GM21360 (cell line): ENCODE data around the gene CELF3.
"Not testable (repeated sequence)": the region's sequence is repeated elsewhere in the genome, so short reads cannot be mapped to it uniquely, and the experiment has no call there.

Experiments used
- ATAC-seq: cut with Tn5 transposase; IDR thresholded peaks from one replicate; pipeline ENCODE4 v1.9.1; 2021; ENCODE audit warnings: mild to moderate bottlenecking, moderate library complexity; ENCODE audit not compliant: unreplicated experiment

The CELF3 gene

GRCh38 chr1:151704246-151704645, 12.4 kb downstream of the CELF3 start:
- ATAC-seq = no peak

DNA sequence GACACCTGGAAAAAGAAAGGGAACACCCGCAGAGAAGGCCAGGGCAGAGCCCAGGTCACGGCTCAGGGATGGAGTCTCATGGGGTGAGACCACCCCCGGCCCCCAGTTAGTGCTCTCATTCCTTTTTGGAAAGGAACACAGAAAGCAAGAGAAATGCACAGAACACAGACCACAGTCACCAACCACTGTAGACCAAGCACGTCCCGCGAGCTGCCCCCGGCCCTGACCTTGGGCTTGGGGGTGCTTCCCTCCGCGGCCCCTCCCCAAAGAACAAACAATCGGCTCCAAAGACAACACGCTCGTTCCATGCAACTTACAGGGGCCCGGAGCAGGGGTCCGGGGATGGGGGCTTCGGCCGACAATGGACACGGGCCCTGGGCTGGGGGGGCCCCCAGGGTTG, 12.8 kb downstream of the CELF3 start:
- ATAC-seq = no peak

DNA sequence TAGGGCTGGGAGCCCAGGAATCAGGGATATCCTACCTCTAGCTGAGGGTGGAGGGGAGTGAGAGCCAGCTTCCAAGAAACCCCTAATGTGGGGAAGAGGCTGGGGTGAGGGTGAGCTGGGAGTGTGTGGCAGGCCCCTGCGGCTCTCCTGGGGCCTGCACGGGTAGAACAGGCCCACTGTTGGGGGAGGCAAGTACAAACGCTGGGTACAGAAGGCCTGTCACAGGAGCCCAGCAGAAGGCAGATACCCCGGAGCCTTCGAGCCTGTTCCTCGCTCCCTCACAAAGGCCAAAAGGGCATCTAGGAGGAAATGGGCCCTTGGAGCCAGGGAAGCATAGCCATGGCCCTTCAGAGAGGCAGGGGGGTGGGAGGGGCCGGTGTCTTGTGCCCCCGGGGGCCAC, 13.7 kb downstream of the CELF3 start:
- no peak for ATAC-seq

DNA sequence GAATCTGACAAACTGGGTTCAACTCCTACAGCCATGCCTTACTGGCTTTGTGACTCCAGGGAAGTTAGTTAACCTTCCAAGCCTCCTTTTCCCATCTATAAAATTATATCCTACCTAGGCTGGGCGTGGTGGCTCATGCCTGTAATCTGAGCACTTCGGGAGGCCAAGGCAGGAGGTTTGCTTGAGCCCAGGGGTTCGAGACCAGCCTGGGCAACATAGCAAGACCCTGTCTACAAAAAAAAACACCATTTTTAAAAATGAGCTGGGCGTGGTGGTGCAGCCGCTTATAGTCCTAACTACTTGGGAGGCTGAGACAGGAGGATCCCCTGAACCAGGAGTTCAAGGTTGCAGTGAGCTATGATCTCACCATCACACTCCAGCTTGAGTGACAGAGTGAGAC, 15.1 kb downstream of the CELF3 start:
- ATAC-seq = no peak

GRCh38 chr1:151693057-151693651, 23.4 kb downstream of the CELF3 start:
- ATAC-seq = no peak

GRCh38 chr1:151692226-151692625, 24.4 kb downstream of the CELF3 start:
- no peak for ATAC-seq

DNA sequence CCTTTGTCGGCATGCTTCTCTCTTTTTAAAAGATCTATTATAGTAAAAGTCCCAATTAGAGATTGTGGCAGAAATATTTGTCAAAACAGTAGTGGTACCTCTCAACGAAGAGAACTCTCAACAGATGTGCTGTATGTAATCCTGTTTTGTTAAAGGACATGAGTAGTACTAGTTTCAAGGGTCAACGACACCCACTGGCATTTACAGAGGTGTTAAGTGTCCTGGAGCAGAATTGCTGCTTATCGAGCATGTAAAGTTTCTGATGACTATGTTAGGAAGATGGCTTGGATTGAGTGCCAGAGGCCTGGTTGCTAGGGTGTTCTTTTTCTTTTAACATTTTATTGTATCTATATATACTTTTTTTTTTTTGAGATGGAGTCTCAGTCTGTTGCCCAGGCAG, 27.1 kb downstream of the CELF3 start:
- ATAC-seq = no peak

DNA sequence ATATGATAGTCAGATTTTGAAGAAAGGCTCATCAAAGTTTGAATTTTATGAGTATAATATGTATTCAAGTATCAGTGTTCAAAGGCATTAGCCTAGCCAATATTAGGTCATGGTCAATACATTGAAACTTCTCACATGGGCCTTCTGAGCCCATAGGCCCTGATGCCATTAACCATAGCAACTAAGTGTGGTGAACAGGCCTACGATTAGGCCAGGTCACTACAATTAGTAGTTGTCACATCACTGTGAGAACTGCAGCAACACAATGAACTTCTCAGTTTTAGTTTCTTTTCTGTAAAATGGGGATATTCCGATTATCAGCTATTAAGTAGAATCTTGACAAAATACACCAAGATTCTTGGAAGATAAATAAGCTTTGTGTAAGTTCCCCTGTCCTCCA, 30.0 kb downstream of the CELF3 start:
- ATAC-seq = no peak

DNA sequence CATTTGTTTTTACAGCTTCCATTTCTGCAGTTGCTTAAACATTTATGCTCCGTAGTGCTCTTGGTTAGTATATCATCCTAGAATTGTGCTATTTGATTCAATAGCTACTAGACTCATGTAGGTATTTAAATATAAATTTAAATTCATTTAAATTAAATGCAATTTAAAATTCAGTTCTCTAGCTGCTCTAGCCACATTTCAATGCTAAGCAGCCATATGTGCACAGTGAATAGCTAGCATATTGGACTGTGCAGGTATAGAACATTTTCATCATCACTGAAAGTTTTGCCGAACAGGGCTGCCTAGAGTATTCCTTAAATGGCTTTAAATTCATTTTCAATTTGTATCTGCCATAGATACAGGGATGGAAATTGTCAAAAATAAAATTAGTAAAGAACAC, 32.5 kb downstream of the CELF3 start:
- no peak for ATAC-seq

DNA sequence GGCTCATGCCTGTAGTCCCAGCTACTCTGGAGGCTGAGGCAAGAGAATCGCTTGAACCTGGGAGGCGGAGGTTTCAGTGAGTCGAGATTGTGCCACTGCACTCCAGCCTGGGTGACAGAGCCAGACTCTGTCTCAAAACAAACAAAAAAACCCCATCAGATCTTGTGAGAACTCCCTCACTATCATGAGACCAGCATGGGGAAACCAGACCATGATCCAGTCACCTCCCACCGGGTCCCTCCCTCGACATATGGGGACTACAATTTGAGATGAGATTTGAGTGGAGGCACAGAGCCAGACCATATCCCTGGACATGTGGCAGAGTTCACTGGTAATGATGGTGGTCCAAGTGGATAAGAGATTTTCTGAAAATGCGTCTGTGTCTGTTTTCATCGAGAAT, 33.7 kb downstream of the CELF3 start:
- ATAC-seq = not testable (repeated sequence)

DNA sequence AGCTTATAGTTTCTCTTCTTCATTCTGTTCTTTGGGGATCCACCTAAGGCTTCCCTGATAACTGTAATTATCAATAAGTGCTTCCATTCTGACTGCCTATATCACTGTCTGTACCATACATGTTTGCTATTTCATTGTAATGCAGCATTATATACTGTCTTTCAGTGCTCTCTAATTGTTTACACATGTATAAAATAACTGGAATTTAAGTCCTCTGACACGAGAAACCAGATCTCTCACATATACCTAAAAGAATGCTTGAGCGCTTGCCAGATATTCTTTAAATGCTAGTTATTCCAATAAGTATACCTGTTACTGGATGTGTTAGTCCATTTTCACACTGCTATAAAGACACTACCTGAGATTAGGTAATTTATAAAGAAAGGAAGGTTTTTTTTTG, 34.7 kb downstream of the CELF3 start:
- ATAC-seq = no peak

- ATAC-seq = no peak
Observed at GRCh38 chr1:151680826-151681225, 35.8 kb downstream of the CELF3 start.

DNA sequence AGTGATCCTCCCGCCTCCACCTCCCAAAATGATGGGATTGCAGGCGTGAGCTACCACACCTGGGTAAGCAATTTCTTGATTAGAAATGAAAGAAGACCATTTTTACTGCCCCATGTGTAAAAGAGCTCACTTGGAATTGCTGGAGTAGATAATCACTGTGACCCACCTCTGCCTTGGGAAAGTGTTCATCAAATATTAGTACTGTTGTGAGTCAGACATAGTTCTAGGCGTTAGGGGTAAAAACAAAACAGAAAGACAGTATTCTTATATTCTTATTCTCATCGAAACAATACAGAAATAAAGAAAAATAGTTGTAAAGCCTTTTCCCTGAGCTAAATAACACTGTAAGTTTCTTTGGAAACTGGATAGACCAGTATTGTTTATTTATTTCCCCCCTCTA, 36.2 kb downstream of the CELF3 start:
- ATAC-seq = no peak

DNA sequence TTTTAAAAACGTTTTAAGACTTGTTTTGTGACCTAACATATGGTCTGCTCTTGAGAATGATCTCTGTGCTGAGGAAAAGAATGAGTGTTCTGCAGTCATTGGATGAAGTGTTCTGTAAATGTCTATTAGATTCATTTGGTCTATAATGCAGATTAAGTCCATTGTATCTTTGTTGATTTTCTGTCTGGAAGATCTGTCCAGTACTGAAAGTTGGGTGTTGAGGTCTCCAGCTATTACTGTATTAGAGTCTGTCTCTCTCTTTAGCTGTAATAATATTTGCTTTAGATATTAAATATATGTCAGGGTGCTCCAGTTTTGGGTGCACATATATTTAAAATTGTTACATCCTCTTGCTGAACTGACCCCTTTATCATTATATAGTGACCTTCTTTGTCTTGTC, 43.2 kb downstream of the CELF3 start:
- no peak for ATAC-seq

GRCh38 chr1:151670036-151670675, 46.4 kb downstream of the CELF3 start:
- not testable (repeated sequence) for ATAC-seq

DNA sequence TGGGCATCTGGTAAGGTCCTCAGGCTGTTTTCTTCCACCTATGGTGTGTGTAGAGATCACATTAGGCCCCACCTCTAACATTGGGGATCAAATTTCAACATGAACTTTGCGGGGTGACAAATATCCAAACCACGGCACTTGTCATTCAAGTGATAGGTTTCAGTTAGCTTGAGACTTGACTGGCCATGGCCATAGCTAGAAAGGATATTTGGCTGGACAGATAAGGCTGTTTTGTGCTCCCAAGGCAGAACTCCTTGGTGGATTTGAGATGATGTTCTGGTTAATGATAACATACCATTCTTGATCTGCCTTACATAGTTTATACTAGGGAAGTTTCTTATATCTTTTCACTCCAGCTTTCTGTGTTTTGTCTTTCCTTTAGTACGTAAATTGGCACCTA, 48.5 kb downstream of the CELF3 start:
- no peak for ATAC-seq

- ATAC-seq = no peak
Observed at GRCh38 chr1:151661751-151662150, 54.9 kb downstream of the CELF3 start.

GRCh38 chr1:151655371-151655770, 61.2 kb downstream of the CELF3 start:
- ATAC-seq = no peak

DNA sequence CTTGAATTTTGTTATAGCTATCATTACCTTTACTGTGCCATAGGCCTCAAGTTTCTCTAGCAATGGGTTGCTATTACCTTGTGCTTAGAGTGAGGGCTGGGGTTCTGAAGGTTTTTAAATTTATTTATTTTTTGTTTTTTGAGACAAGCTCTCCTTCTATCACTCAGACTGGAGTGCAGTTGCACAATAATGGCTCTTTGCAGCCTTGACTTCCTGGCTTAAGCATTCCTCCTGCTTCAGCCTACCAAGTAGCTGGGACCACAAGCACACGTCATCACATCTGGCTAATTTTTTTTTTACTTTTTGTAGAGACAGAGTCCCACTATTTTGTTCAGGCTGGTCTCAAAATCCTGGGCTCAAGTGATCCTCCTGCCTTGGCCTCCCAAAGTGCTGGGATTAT, 63.2 kb downstream of the CELF3 start:
- no peak for ATAC-seq
